T-helper 17 cell (primary cell): ENCODE data around the gene GPSM1. TPM values are rescaled to one million over a fixed set of nuclear protein-coding genes. Genes with fewer than 3 reads are reported as not detected.
A peak's percentile ranks its signal among the peaks of the same experiment; 100 is the strongest.

Source experiments
- ATAC-seq: fragments of 150-1000 bp; cut with Tn5 transposase; 2 replicates; pipeline ENCODE4 v1.10.0; 2021; ENCODE audit warnings: mild to moderate bottlenecking, moderate library complexity
- DNase-seq, 3 donors: peaks; one replicate each; pipeline versions ENCODE4 v3.0.0 to v3.0.0-alpha.2; 2020 to 2021
- H3K9me3 ChIP-seq: one replicate; pipeline ENCODE4 v1.7.0; 2013; ENCODE audit warnings: low read length, mild to moderate bottlenecking; ENCODE audit not compliant: control insufficient read depth, poor library complexity, severe bottlenecking
- H3K27ac Mint-ChIP-seq: one replicate; pipeline ENCODE4 v1.8.0; 2022; ENCODE audit warnings: mild to moderate bottlenecking, moderate library complexity, mixed read lengths
- H3K27me3 Mint-ChIP-seq: one replicate; pipeline ENCODE4 v1.8.0; 2022; ENCODE audit warnings: mixed read lengths
- H3K36me3 Mint-ChIP-seq: one replicate; pipeline ENCODE4 v1.8.0; 2022; ENCODE audit warnings: low read depth, mixed read lengths
- H3K4me1 Mint-ChIP-seq: one replicate; pipeline ENCODE4 v1.8.0; 2022; ENCODE audit warnings: mild to moderate bottlenecking, mixed read lengths
- H3K4me3 Mint-ChIP-seq: one replicate; pipeline ENCODE4 v1.8.0; 2022; ENCODE audit warnings: mild to moderate bottlenecking, moderate library complexity, mixed read lengths
- total RNA-seq, 4 donors: library from RNA in 2 of 4; stranded (reverse) in 2 of 4; gene quantifications; one replicate each; pipeline ENCODE4 v1.2.3 and lab custom pipeline; 2022 to 2026

The GPSM1 gene
- total RNA-seq, 2 donors from 2014 or later, result 7.4 to 10.8 TPM

DNA sequence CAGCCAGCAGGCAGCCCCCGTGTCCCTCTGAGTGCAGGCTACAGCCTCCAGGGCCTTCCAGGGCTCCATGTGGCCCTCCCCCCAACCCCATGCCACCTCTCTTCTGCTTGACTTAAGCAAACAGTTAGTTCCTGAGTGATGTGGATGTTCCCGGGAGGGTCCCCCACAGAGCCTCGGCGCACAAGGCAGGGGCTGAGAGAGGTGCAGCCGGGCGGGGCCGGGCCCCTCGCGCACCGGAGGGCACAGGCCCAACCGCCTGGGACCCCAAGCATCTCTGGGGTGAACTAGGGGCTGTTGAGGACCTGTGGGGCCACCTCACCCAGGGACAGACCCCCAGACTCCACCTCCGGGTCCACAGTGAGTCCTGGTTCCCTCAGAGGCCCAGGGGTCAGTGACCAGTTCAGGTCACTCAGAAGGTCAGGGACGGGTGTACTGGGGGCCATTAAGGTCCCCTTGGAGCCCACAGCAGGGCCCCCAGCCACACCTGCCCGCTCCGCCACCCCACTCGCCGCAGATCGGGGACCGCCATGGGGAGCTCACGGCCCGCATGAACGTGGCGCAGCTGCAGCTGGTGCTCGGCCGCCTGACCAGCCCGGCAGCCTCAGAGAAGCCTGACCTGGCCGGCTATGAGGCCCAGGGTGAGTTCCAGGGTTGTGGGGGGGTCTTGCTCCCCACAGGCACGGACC, 13.2 kb downstream of the GPSM1 start:
- Mint-ChIP-seq H3K4me3 (no peak overlapping the region), H3K36me3 (no peaks in the 10 kb centered on the region), H3K4me1 (no peaks in the 10 kb centered on the region), H3K27ac (no peak overlapping the region), H3K27me3 (no peaks in the 10 kb centered on the region)
- ATAC-seq (no peak), DNase-seq (no peak)
- H3K9me3 ChIP-seq, result no peaks in the 10 kb centered on the region

DNA sequence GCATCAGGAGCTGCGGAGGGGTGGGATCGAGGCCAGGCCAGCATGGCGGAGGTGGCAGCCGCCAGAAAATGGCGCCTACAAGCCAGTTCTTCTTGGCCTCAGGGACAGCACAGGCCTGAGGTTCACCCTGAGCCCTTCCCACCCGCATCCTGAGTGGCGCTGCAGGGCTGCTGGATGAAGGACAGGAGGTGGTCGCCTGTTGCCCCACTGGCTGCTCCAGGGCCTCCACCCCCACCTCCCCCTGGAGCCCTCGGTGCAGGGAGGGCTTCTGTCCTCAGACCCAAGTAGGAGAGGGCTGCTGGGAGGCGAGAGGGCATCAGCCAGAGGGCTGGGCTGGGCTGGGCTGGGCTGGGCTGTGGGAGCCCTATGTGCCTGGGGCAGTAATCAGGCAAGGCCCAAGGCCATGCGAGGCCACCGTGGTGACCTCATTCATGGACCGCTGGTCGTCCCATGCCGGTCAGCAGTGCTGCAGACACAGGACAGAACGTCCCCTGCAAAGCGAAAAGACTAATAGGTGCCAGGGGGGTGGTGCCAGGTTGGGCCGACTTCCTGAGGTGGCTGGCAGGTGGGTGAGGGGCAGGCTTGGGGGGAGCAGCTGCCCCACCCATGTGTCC, 13.8 kb downstream of the GPSM1 start:
- no peaks in the 10 kb centered on the region for H3K36me3 Mint-ChIP-seq
- no peaks in the 10 kb centered on the region for H3K9me3 ChIP-seq
- H3K4me3 Mint-ChIP-seq, result no peak overlapping the region
- no peaks in the 10 kb centered on the region for H3K4me1 Mint-ChIP-seq
- DNase-seq (no peak), ATAC-seq (no peak)
- H3K27ac Mint-ChIP-seq, result no peak overlapping the region
- no peaks in the 10 kb centered on the region for H3K27me3 Mint-ChIP-seq

DNA sequence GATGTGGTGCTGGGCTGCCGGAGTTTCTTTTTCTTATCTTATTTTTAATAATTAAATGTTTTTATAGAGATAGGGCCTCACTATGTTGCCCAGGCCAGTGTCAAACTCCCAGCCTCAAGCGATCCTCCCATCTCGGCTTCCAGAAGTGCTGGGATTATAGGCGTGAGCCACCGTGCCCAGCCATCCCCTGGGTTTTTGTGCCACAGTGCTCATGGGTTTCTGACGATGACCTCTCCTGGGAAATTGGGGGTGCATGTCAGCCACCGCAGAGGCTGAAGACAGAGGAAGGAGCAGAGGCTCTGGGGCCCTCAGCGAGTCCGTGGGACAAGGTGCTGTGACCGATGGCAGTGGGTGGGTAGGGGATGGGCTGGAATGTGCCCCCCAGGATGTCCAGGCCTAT, 14.4 kb downstream of the GPSM1 start:
- H3K4me1 Mint-ChIP-seq, result no peaks in the 10 kb centered on the region
- H3K36me3 Mint-ChIP-seq, result no peaks in the 10 kb centered on the region
- ATAC-seq, result no peak

DNA sequence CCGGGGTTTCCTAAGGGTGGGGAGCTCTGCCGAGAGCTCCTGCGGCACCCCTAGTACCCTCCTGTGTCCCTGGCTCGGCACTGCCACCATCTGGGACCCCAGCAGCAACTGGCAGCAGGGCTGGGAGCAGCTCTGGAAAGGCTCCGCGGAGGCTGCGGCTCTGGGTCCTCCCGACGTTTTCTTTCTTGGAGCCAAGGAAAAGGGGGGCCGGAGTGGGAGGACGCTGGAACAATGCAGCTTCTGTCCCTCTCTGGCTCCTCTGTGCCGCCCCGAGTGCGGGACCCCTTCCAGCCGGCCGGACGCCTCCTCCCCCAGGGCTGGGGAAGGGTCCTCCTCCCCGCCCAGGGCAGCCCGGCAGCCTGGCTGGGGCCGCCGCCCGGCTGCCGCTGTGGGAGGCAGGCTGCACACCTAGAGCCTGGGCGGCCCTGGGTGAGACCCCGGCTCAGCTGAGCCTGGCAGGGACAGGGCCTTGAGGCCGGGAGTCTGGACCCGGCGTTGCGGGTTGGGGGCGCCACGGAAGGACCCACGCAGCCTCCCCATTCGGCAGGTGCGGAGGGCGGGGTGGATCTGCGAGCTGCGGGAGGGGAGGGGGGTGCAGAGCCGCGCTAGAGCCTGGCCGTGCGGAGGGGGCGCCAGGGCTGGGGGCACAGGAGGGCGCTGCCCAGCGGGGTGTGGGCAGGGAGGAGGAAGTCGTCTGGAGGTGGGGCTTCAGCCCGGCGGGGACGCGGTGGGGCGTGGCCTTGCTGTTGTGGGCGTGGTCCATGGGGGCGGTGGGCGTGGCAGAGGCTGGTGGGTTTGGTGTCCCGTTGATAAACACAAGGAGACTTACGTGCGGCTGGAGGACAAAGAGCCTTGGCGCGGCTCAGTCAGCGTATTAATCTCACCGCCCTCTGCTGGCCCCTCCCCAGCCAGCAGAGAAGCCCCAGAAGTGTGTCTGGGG, 15.1 kb downstream of the GPSM1 start:
- Mint-ChIP-seq H3K4me1 (no peaks in the 10 kb centered on the region), H3K36me3 (no peaks in the 10 kb centered on the region), H3K27me3 (no peaks in the 10 kb centered on the region), H3K27ac (no peak overlapping the region), H3K4me3 (no peak overlapping the region)
- H3K9me3 ChIP-seq, result no peaks in the 10 kb centered on the region
- DNase-seq (peak; percentile 36 to 44 (median 44)), ATAC-seq (peak; percentile 62)

More for the DNA sequence above, 14.4 kb downstream of the GPSM1 start:
- no peak for DNase-seq
- Mint-ChIP-seq H3K27me3 (no peaks in the 10 kb centered on the region), H3K27ac (no peak overlapping the region), H3K4me3 (no peak overlapping the region)
- H3K9me3 ChIP-seq, result no peaks in the 10 kb centered on the region

DNA sequence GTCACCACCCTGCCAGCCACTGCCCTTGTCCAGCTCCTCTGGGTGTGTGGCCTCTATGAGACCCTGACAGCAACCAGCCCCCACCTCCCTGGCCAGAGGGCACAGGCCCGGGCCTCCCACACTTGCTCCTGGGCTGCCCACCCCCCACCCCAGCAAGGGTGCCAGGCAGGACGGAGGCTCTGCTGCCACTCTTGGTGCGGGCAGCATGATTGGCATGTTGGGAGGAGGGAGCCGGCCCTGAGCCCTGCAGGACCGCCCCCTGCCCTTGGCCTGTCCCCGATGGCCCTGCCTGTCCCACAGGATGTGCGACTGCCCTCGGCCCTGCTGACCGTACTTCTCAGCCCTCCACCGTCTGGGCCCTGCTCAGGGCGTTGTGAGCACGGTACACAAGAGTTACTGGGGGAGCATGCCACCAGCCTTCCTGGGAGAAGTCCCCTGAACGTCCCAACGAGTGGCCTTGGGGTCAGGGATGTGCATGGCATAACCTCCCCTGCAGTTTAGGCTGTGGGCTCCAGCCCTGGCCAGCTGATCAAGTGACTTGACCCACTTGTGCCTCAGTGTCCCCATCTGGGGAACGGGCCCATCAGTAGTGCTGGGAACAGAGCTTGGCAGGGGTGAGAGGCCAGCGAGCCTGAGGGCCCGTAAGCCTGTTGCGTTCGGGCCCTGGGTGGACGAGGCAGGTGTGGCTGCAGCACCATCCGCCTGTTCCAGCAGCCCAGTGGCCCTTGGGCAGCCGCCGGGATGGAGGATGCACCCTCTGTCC, 16.0 kb downstream of the GPSM1 start:
- H3K27me3 Mint-ChIP-seq, result no peaks in the 10 kb centered on the region
- H3K36me3 Mint-ChIP-seq, result no peaks in the 10 kb centered on the region
- no peak overlapping the region for H3K27ac Mint-ChIP-seq
- ATAC-seq (no peak), DNase-seq (no peak)
- H3K4me3 Mint-ChIP-seq, result no peak overlapping the region
- no peaks in the 10 kb centered on the region for H3K9me3 ChIP-seq
- H3K4me1 Mint-ChIP-seq, result no peaks in the 10 kb centered on the region

DNA sequence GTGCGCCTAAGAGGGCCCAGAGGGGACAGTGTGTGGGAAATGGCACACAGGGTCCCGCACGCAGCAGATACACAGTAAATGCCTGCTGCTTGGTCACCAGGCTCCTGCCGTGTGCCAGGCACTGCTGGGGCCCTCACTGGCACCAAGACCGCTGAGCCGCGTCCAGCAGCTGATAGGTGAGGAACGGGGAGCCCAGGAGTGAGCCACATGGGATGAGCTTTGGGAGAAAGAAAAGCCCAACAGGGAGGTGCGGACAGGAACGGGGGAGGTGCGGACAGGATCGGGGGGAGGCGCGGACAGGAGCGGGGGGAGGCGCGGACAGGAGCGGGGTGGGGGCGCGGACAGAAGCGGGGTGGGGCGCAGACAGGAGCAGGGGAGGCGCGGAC, 16.5 kb downstream of the GPSM1 start:
- Mint-ChIP-seq H3K27ac (no peak overlapping the region), H3K27me3 (no peaks in the 10 kb centered on the region), H3K4me1 (no peaks in the 10 kb centered on the region), H3K36me3 (no peaks in the 10 kb centered on the region), H3K4me3 (no peak overlapping the region)
- no peaks in the 10 kb centered on the region for H3K9me3 ChIP-seq
- DNase-seq (no peak), ATAC-seq (no peak)

DNA sequence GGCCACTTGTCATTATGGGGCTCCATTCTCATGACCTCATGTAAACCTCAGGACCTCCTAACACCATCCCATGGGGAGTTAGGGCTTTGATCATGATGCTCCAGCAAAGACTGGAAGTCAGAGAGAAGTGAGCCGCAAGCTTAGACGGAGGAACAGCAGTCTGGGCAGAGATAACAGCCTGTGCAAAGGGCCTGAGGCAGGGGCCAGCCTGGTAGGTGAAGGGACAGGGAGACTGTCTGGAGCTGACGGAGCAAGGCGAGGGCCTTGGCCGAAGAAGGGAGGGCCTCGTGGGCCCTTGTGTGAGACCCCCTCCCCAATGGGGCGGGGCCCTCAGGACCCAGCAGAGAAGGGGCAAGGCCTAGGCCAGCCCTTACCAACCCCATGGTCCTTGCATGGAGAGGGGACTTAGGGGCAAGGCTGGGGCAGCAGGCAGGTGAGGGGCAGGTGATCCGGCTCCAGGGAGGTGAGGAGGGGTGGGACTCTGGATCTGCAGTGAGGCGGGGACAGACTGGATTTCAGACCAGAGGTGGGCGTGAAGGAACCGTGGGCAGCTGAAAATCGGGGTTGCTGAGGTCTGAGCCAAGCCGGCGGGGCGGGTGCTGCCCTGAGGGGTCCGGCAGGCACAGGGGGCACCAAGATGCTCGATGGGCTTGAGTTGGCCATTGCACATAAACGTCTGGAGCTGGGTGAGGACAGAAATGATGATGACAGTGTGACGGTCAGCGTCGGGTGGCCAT, 17.4 kb downstream of the GPSM1 start:
- no peak overlapping the region for H3K4me3 Mint-ChIP-seq
- no peaks in the 10 kb centered on the region for H3K9me3 ChIP-seq
- no peaks in the 10 kb centered on the region for H3K36me3 Mint-ChIP-seq
- H3K27ac Mint-ChIP-seq, result no peak overlapping the region
- ATAC-seq, result no peak
- H3K4me1 Mint-ChIP-seq, result no peaks in the 10 kb centered on the region
- no peaks in the 10 kb centered on the region for H3K27me3 Mint-ChIP-seq
- DNase-seq, result no peak

DNA sequence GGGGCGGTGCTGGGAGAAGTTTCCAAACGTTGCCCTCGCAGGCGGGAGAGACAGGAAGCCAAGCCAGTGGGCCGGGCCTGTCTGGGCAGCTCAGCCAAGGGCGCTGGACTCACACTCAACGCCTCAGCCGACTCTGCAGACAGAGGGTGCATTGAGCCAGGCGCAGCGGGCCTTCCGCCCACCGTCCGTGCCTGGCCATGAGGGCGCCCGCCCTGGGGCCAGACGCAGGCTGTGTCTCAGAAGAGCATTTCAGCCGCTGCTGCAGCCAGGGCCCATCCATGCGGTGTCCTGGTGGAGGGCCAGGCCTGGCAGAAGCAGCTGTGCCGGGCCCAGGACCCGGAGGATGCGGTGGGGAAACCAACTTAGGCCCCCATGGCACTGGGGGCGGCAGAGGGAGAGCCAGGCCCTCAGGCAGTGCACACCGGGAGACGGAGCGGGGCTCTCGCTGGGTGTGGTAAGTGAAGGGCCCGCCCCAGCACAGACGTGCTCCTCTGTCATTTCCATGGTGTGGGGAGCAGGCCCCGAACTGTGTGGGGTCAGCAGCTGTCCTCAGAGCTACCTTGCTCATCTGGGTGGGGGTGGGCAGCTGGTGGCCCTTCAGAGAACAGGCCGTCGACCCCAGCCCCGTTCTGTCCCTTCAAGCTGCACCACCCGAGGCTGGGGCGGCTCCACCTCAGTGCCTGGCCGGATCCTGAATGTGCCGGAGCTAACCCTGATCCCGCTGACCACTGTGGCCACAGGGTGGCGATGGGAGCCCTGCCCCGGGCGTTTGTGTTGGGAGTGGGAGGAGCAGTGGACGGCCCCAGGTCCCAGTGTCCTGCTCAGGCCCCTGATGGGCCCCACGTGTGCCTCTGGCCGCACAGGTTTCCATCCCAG, 18.2 kb downstream of the GPSM1 start:
- no peaks in the 10 kb centered on the region for H3K27me3 Mint-ChIP-seq
- H3K4me3 Mint-ChIP-seq, result no peak overlapping the region
- DNase-seq (no peak), ATAC-seq (no peak)
- no peak overlapping the region for H3K27ac Mint-ChIP-seq
- H3K36me3 Mint-ChIP-seq, result no peaks in the 10 kb centered on the region
- no peaks in the 10 kb centered on the region for H3K4me1 Mint-ChIP-seq
- H3K9me3 ChIP-seq, result no peaks in the 10 kb centered on the region

DNA sequence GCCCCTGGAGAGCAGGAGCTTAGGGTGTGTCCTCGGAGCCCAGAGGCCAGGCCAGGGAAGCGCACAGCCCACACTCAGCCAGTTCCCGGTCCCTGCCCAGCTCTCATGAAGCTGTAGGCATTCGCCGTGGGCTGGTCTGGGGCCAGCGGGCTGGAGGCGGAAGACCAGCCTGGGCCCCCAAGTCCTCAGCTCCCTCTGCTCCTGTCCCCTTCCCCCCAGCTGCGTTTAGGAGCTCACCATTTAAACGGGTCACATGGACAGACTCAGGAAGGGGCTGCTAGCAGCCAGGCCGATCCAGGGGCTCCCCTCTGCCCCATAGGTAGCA, 18.8 kb downstream of the GPSM1 start:
- H3K27me3 Mint-ChIP-seq, result no peaks in the 10 kb centered on the region
- ATAC-seq (no peak), DNase-seq (no peak)
- no peak overlapping the region for H3K4me3 Mint-ChIP-seq
- no peaks in the 10 kb centered on the region for H3K9me3 ChIP-seq
- H3K27ac Mint-ChIP-seq, result no peak overlapping the region
- no peaks in the 10 kb centered on the region for H3K36me3 Mint-ChIP-seq
- no peaks in the 10 kb centered on the region for H3K4me1 Mint-ChIP-seq

DNA sequence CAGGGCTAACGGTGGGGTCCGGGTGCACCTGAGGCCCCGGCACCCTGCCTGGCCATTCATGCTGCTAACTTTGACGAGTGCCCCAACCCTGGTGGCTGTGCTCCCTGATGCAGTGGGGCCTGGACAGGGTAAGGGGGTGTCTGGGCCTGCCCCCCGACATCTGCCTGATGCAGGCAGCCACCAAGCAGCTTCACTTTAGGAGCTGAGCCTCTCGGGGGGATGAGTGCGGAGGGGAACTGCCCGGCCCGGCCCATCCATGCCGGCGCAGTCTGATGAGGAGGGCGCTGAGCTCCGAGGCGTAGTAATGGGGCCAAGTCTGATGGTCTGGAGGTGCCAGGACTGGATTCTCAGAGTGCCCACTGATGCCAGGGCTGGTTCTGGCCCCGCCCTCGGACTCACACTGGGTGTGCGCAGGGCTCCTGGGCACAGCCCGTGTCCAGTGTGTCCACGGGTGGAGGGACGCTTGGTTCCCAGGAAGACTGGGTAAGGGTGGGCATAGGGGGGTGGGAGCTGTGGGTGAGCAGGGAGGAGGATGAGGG, 19.7 kb downstream of the GPSM1 start:
- Mint-ChIP-seq H3K4me1 (no peaks in the 10 kb centered on the region), H3K27ac (no peak overlapping the region), H3K4me3 (no peak overlapping the region), H3K36me3 (no peaks in the 10 kb centered on the region), H3K27me3 (no peaks in the 10 kb centered on the region)
- no peaks in the 10 kb centered on the region for H3K9me3 ChIP-seq
- DNase-seq (no peak), ATAC-seq (no peak)

DNA sequence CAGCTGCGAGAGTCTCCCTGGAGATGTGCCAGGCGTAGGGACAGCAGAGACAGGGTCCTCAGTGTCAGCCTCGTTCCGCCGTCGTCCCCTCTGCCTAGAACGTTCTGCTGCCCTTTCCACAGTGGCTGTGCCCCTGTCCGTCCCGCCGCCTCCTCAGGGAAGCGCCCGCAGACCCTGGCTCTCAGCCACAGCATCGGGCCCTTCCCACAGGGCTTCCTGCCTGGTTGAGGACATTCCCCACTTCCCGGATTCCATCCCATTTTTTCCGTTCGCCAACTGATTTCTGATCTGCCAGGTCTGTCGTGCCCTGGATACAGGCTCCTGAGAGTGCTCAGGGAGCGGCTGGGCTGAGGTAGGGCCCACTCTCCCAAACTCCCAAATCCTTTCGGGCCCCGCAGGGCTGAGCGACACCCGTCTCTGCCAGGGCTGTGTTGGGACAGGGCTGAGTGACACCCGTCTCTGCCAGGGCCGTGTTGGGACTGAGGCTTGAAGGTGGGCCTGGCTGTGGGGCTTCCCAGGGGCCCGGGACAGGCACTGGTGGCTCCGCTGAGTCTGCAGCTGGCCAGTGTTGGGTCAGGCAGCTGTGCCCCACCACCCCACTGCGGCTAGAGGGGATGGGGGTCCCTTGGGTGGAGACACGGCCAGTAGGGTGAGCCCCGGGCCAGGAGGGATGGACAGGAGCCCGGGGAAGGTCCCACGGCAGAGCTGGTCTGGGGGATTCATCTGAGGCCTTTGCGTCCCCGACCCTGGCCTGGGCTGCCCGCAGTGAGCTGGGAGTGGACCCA, 20.3 kb downstream of the GPSM1 start:
- H3K4me1 Mint-ChIP-seq, result no peaks in the 10 kb centered on the region
- H3K4me3 Mint-ChIP-seq, result no peak overlapping the region
- DNase-seq (no peak), ATAC-seq (no peak)
- no peaks in the 10 kb centered on the region for H3K9me3 ChIP-seq
- H3K27ac Mint-ChIP-seq, result no peak overlapping the region
- no peaks in the 10 kb centered on the region for H3K27me3 Mint-ChIP-seq
- no peaks in the 10 kb centered on the region for H3K36me3 Mint-ChIP-seq
